ENCODE measurements around the gene PHKA1.

- no peak for TF ChIP-seq JUND (IDR thresholded peaks at IDR 0.05)
- no peak for TF ChIP-seq CTCF (IDR thresholded peaks at IDR 0.05; ENCODE audit: low read depth, low read length, missing input control)
- TF ChIP-seq HNF4A (conservative IDR thresholded peaks at IDR 0.05): no peak
- TF ChIP-seq GABPA (IDR thresholded peaks at IDR 0.05 in 1 of 2, conservative IDR thresholded peaks at IDR 0.05 in 1 of 2): no peak
- TF ChIP-seq SP1 (IDR thresholded peaks at IDR 0.05): no peak
- no peak for TF ChIP-seq RAD21 (IDR thresholded peaks at IDR 0.05)
- no peak for TF ChIP-seq REST (IDR thresholded peaks at IDR 0.05)
- no peak for TF ChIP-seq TAF1 (conservative IDR thresholded peaks at IDR 0.05)
- TF ChIP-seq EGR1 (IDR thresholded peaks at IDR 0.05; ENCODE audit: low read depth in 2 of 2): no peak
These were observed 129.9 kb downstream of the PHKA1 start for GRCh38 chrX:72584163-72584562.

Data from liver (tissue), 3 donors.